GM12891 (cell line): ENCODE measurements around the gene DNM1.

Source experiments
- POLR2A ChIP-seq: IDR thresholded peaks from 2 replicates; pipeline ENCODE4 v1.6.1; 2011; ENCODE audit warnings: low read depth, low read length, control low read depth
- POLR2AphosphoS5 ChIP-seq: IDR thresholded peaks from 2 replicates; pipeline ENCODE4 v1.6.1; 2011; ENCODE audit warnings: low read depth, low read length, control low read depth
- TAF1 ChIP-seq: IDR thresholded peaks from 2 replicates; pipeline ENCODE4 v1.6.1; 2011; ENCODE audit warnings: low read depth, low read length, control low read depth

DNA sequence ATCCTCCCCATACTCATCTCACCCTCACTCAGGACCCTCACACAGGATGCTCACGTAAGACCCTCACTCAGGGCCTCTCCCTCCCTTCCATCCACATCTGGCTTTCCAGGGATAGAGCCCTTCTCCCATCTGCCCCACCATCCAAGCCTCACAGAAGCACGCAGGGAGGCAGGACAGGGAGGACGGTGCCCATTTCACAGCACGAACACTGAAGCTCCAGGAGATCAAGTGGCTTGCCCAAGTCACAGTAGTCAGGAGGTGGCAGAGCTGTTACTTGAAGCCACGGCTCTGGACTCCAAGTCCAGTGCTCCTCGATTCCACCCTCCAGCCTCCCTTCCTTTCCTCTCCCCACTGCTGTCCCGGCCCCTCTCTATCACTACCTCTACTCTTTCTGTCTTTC, 21.7 kb downstream of the DNM1 start:
- TF ChIP-seq POLR2AphosphoS5, result no peak
- no peak for TF ChIP-seq TAF1
- no peak for TF ChIP-seq POLR2A
